Stimulated activated CD4-positive, alpha-beta T cell treated with anti-CD3 and anti-CD28 coated beads, Interleukin-4, amount 100 ng/mL, for 1 hour (primary cell): ENCODE data around the gene FAM229A.

Experiments
- DNase-seq: peaks from one replicate; pipeline ENCODE4 v3.0.0-alpha.2; 2020

Gene FAM229A

GRCh38 chr1:32321712-32322291, 40.5 kb downstream of the FAM229A start:
- DNase-seq, result no peak

DNA sequence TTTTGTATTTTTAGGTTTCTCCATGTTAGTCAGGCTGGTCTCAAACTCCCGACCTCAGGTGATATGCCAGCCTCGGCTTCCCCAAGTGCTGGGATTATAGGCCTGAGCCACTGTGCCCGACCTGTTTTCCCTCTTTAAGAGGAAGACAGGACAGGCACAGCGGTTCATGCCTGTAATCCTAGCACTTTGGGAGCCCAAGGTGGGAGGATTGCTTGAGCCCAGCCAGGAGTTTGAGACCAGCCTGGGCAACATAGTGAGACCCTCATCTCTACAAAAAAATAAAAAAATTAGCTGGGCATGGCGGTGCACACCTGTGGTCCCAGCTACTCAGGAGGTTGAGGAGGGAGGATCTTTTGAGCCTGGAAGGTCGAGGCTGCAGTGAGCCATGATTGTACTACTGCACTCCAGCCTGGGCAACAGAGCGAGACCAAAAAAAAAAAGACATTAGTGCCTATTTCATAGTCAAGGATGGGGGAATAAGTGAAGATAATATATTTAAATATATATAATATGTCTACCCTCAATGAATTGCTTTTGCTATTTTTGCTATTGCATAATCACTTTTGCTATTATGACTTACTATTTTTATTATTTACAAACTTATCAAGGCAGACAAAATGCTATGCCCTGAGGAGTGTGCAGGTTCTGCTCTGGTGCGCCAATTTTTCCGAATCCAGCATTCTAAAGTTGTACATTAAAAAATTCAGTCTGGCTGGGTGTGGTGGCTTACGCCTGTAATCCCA, 44.0 kb downstream of the FAM229A start:
- DNase-seq, result no peak

- no peak for DNase-seq
Observed at GRCh38 chr1:32316903-32317277, 45.4 kb downstream of the FAM229A start.

- no peak for DNase-seq
Observed at GRCh38 chr1:32311709-32312393, 50.4 kb downstream of the FAM229A start.
